Endothelial cell of umbilical vein (primary cell): ENCODE measurements around the gene TBXT.

ENCODE experiments used
- CTCF ChIP-seq, 2 donors: IDR thresholded peaks; 1 replicate in 1 of 2; 2 replicates in 1 of 2; pipeline ENCODE4 v1.5.1; 2011; ENCODE audit warnings: low read length in 2 of 2, mild to moderate bottlenecking in 2 of 2, moderate library complexity in 2 of 2, control low read depth in 1 of 2, inconsistent platforms in 1 of 2, low read depth in 1 of 2; ENCODE audit not compliant: insufficient read depth in 1 of 2; ENCODE audit errors: extremely low read depth in 1 of 2
- EZH2 ChIP-seq: IDR thresholded peaks from 2 replicates; pipeline ENCODE4 v1.6.1; 2012; ENCODE audit warnings: borderline replicate concordance, low read depth, mild to moderate bottlenecking, moderate library complexity, low read length, inconsistent platforms; ENCODE audit not compliant: severe bottlenecking
- MAX ChIP-seq: IDR thresholded peaks from 2 replicates; pipeline ENCODE4 v1.6.1; 2011; ENCODE audit not compliant: insufficient read depth, insufficient read length
- POLR2A ChIP-seq: IDR thresholded peaks from 2 replicates; pipeline ENCODE4 v1.6.1; 2012; ENCODE audit warnings: low read depth, mild to moderate bottlenecking, control low read depth, low read length
- POLR2AphosphoS5 ChIP-seq: IDR thresholded peaks from 2 replicates; pipeline ENCODE4 v1.6.1; 2012; ENCODE audit warnings: low read depth, mild to moderate bottlenecking, control low read depth, low read length, moderate library complexity; ENCODE audit not compliant: insufficient read depth

- TF ChIP-seq CTCF (IDR thresholded peaks at IDR 0.05; ENCODE audit: extremely low read depth in 1 of 2, insufficient read depth in 1 of 2, low read depth in 1 of 2, low read length in 2 of 2) (no peak), EZH2 (no peak), POLR2A (no peak), POLR2AphosphoS5 (no peak), MAX (no peak)
These were observed 45.9 kb downstream of the TBXT start for GRCh38 chr6:166121726-166122125.
